HG02943 (cell line): ENCODE data around the gene CMTM4.
A peak's percentile ranks its signal among the peaks of the same experiment; 100 is the strongest.
"Not testable (repeated sequence)": the region's sequence is repeated elsewhere in the genome, so short reads cannot be mapped to it uniquely, and the experiment has no call there.

Experiments used
- ATAC-seq: cut with Tn5 transposase; IDR thresholded peaks from one replicate; pipeline ENCODE4 v1.9.1; 2021; ENCODE audit warnings: mild to moderate bottlenecking, low read depth, moderate library complexity; ENCODE audit not compliant: unreplicated experiment

The CMTM4 gene

DNA sequence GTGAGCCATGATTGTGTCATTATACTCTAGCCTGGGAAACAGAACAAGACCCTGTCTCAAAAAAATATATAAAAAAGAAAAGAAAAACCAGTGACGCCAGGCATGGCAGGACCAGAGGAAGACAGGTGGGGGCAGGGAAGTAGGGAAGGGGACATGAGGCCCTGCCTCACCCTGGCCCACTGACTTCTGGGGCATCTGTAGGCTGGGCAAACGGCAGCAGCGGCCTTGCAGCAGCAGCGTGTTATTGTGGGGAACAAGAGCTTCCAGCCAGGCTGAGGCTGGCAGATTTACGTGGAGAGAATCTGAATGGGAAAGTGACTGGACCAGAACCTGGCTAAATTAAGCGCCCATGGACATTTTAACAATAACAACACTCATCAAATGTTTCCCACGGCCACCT, 19.4 kb downstream of the CMTM4 start:
- no peak for ATAC-seq

DNA sequence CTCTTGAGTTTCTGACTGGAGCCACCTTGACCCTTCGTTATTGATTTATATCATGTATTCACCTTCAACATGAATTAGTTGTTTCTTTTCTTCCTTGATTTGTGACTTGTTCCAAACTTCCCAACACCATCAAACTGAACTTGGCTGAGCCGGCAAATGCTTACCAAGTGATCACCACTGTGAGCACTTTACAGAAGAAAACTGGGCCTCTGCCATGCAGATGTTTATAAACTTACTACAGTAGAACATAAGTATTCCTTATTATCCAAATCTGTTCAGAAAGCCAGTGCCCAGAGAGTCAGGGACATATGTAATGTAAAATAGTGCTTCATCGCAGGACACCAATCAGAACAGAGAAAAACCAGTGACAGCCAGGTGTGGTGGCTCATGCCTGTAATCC, 19.9 kb downstream of the CMTM4 start:
- no peak for ATAC-seq

DNA sequence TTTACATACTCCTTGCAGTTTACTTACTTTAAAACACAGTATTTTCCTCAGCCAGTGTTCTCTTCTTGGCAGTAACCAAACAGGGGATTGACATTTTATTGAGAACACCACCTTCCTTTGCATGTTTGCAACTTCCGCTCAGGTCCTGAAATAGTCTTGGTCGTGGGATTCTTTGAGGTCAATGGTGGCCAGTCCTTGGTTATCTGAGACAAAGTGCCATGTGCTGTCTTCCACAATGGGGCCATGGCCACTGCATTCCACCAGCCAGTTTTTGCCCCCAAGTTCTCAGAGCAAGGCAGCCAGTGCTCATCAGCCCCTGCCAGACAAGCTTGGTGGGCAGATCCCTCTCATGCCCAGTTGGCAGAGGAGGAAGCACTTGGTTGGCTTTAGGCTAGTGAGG, 22.9 kb downstream of the CMTM4 start:
- ATAC-seq: no peak

DNA sequence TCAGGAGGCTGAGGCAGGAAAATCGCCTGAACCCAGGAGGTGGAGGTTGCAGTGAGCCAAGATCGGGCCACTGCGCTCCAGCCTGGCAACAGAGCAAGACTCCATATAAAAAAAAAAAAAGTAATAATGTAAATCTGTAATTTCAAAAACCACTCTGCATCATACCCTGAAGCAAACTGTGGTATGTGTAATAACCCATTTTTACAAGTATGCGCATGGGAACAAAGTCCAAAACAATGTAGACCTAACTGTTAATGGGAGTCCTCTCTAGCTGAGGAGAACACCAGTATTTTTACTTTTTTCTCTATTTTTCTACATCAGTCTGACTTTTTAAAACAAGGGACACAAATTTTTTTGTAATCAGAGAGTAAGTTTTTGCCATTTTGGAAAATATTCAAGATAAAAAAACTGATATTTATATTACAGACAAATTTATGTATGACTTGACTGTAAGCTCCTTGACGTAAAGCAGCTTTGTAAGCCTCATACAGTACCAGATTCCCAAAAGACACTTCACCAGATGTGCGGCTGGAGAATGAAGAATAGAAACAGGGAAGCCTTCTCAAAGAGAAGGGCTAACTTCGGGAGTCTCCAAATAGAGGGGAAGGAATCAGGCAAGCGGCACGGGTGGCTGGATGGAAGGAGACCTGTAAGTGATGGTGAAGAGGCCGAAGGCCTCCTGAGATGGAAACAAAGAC, 25.7 kb downstream of the CMTM4 start:
- ATAC-seq: no peak

DNA sequence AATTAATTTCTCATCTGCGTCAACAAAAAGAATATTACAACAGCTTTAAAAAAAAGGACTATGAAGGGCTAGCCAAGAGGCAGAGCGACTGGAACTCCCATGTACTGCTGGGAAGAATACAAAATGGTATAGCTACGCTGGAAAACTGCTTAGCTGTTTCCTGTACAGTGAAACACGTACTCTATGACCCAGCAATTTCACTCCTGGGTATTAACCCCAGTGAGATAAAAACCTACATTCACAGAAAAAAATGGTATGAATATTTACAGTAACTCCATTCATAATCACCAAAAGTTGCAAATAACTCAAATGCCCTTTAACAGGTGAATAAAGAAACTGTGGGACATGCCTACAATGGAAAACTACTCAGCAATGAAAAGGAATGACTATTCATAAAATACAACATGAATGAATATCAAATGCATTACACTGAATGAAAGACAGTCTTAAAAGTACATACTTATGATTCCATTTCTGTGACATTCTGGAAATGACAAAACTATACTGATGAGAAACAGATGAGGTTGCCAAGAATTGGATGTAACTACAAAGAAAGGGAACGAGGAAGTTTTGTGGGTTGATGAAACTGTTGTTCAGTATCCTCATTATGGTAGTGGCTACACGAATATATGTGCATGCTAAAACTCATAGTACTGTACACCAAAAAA, 27.6 kb downstream of the CMTM4 start:
- no peak for ATAC-seq

DNA sequence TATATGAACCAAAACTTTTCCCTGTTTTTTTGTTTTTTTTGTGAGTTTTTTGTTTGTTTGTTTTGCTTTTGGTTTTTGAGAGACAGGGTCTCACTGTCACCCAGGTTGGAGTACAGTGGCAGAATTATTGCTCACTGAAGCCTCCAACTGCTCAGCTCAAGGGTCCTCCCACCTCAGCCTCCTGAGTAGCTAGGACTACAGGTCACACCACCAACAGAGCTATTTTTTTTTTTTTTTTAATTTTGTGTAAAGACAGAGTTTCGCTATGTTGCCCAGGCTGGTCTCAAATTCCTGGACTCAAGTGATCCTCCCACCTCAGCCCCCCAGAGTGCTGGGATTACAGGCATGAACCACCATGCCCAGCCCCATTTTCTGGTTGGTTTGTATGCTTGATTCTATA, 28.6 kb downstream of the CMTM4 start:
- ATAC-seq: no peak

DNA sequence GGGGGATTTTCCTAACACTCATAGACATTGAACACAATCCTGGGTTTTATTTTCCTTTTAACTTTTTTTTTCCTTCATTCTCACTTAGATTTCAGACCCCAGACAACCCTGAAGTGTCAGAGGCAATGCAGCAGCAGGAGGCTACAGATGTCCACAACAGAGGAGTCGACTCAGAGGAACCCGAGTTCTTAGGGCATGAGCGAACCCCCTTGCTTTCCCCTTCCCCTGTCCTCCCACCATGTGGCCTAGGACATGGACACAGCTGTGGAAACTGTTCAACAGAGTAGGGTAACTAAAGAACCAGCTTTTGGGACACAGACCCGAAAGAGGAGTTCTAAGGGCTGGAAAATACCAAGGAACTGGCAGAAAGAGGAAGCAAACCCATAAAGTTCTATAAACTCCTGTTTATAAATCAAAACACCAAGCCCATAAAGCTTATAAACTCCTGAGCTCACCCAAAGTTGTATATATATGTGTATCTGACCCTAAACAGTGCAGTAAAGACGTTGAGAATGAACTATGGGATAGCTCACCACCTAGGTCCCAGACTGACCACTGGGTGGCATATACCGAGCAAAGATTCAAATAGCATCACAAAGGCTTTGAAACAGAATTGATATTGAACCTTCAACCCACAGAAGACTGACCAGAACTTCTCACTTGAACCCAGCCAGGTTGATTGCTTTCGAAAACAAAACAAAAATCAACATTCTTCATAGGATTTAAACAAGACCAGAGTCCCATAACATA, 33.9 kb downstream of the CMTM4 start:
- ATAC-seq: no peak

DNA sequence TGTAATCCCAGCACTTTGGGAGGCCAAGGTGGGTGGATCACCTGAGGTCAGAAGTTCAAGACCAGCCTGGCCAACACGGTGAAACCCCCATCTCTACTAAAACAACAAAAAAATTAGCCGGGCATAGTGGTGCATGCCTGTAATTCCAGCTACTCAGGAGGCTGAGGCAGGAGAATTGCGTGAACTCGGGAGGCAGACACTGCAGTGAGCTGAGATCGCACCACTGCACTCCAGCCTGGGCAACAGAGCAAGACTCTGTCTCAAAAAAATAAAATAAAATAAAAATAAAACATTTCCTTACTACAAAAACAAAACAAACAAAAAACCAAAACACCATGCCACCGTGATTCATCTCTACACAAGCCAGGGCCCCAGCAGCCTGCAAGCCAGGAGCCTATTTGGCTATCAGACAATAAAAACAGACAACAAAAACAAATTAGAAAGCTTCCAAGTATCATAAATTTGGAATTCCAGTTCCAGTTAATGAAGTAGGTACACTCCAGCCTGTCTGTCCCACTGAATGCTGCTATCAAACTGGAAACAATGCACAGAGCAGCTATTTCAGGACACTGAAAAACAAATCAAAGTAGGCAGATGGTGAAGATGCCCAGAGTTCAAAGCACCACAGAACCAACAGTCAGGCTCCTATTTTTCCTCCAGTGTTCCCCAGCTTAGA, 34.7 kb downstream of the CMTM4 start:
- ATAC-seq: not testable (repeated sequence)

DNA sequence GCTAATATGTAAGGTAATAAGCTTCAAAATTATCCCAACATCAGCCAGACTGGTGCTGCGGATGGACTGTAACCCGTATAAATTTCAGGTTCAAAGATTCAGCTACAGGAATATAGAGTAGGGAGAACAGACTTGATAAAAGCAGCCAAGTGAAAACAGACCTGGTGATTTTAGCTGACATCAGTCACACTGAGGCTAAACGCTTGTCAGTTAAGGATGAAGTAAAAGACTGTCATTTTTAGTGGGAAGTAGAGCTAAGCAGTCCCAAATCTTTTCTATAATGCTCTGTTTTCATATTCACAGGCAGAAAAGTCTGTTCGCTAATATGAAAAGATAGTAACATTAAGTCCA, 35.4 kb downstream of the CMTM4 start:
- no peak for ATAC-seq

DNA sequence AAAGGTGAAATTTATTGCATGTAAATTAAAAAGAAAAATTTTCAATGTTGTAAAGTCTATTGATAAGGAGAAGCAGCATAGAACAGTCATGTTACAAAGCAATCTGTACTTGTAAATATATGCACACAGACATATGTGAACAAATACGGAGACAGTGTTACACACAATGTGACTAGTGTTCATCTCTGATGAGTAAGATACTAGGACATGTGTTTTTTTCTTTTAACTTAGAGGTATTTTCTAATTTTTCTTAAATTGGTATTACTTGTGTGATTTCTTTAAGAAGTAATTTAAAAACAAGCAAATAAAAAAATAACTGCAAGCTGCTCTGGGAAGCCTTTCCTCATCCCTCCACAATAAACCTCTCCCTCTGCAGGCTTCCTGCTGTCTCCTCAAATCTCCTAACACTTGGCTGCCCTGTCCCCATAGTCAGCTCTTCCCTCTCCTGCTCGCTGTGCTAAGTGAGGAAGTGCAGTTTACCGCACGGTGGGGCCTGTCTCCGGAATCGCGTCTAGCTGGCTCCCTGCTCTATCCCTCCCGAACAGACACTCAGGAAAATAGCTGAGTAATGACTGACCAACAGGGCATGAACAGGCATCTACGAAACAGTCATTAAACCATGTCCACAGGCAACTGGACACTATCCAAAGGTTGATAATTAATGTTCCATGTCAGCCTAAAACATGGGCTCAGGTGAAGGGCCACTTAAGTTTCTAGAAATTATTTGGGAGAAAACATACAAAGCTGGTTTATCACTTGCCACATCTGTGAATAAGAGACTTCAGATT, 35.9 kb downstream of the CMTM4 start:
- no peak for ATAC-seq

DNA sequence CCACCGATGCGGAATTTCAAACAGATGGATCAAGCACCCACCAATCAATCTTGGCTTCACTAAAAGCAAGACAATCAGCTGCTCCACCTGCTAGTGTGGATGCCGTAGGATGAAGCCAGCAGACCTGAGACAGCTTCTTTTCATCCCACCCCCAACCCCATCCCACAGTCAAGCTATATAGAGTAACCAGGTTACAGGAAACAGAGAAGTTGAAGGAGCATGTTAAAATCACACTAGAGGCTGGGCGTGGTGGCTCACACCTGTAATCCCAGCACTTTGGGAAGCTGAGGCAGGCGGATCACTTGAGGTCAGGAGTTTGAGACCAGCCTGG, 37.7 kb downstream of the CMTM4 start:
- no peak for ATAC-seq

DNA sequence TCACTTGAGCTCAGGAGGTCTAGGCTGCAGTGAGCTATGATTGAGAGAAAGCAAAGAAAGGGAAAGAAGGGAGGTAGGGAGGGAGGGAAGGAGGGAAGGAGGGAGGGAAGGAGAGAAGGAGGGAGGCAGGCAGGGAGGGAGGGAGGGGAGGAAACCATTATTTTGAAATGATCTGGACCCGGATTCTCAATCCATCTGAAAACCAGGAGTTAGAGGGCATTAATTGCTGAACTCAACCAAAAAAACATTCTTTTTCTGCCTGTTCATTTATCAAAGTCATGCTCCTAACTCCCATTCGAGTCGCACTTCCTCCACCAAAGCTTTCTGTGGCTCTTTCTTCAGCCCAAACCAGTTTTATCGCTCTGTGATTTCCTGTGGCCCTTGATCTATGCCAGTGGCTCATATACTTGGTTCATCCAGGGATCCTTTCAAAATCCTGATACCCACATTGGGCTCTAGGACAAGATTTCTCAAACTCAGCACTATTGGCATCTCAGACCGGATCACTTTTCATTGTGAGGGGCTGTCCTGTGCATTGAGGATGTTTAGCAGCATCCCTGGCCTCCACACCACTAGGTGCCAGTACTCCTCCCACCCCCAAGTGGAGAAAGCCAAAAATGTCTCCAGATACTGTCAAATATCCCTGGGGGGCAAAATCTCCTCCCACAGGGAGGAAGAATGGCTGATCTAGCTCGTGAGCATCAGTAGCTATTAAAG, 38.2 kb downstream of the CMTM4 start:
- ATAC-seq: no peak

DNA sequence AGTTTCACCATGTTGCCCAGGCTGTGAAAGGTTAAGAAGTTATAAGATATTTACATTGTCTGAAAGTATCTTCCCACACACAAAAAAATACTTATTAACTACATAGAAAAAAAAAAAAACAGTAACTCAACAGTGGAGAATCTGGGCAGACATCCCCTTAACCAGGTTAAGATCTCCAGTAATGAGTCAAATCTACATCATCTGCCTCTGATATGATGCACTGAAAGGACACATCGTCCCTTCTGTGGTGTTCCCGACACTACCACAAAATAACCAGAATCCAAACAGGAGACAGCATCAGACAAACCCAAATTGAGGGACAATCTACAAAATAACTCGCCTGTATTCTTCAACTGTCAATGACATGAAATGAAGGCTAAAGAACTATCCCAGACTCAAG, 40.0 kb downstream of the CMTM4 start:
- ATAC-seq: no peak

DNA sequence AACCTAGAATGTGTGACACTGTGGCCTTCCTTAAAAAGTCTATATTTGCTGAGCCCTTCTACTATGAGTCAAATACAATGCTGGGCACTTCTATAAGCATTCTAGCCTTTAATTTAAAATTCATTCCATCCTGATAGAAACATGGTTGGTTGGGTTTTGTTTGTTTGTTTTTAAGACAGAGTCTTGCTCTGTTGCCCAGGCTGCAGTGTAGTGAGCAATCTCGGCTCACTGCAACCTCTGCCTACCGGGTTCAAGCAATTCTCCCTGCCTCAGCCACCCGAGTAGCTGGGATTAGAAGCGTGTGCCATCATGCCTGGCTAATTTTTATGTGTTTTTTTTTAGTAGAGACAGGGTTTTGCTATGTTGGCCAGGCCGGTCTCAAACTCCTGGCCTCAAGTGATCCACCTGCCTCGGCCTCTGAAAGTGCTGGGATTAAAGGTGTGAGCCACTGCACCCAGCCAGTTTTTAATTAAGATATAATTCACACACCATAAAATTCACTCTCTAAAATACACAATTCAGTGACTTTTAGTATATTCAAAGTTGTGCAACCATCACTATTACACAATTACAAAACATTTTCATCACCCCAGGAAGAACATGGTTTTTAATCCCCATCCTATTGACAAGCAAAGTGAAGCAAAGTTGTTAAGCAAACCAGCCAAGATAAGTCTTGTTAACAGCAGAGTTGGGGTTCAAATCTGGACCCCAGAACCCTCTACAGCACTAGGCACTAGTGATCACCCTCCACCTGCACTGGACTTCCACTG, 42.8 kb downstream of the CMTM4 start:
- ATAC-seq: no peak

DNA sequence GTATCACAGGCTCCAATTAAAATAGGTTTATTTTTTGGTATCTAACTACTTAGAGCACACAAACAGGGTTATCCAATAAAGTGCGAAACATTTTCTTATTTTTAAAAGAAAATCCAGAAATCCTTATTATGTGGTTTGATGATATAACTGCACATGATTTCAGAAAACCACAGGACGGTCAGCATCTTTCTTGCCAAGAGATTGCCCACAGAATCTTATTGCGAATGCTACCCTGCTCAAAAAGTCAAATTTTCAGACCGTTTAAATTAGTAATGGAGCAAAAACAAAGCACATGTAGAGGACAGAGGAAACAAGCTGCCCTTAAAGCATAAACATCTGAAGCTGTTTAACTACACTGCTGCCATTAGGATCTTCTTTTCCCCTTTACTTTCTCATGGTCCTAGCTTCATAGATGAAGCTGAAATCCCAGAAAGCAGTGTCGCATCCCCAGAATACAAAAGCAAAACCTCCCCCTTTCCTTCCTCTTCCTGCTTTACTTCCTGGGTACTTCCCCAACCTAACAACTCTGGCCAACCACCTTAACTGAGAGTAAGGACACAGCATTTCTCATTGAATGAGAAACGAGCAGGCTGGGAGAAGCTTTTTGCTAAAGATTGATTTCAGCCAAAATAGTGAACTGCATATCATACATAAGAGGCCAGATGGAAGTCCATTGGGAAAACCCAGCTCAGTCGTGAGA, 43.7 kb downstream of the CMTM4 start:
- no peak for ATAC-seq

DNA sequence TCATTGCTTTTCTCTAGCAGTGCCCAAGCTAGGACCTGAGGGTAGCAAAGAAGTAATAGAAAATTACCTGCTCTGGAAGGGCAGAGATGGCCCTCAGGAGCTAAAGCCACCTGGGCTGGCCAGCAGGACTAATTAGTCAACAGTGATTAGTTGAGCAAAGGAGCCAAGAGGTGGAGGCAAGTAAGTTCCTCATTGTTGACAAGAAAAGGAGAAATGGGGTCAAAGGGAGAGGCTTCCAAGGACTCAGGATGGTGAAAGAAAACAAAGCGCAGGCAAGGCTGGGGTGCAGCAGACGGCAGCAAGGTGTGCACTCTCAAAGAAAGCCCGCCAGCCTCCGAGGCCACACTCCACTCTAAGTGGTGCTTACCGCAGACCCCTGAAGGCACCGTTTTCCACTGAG, 44.6 kb downstream of the CMTM4 start:
- ATAC-seq: no peak

DNA sequence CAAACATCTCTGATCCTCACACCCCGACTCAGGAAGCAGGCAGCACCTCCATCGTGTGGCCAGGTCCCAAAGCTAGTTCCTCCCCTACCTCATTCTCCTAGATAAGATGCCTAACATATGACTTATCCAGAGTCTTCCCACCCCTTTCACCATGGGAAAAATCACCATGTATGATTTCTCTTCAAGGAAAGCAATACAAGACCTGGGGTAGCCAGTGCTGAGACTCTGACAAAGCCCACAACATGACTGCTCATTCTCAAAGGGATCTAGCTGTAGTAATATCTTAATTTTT, 45.1 kb downstream of the CMTM4 start:
- ATAC-seq: no peak

DNA sequence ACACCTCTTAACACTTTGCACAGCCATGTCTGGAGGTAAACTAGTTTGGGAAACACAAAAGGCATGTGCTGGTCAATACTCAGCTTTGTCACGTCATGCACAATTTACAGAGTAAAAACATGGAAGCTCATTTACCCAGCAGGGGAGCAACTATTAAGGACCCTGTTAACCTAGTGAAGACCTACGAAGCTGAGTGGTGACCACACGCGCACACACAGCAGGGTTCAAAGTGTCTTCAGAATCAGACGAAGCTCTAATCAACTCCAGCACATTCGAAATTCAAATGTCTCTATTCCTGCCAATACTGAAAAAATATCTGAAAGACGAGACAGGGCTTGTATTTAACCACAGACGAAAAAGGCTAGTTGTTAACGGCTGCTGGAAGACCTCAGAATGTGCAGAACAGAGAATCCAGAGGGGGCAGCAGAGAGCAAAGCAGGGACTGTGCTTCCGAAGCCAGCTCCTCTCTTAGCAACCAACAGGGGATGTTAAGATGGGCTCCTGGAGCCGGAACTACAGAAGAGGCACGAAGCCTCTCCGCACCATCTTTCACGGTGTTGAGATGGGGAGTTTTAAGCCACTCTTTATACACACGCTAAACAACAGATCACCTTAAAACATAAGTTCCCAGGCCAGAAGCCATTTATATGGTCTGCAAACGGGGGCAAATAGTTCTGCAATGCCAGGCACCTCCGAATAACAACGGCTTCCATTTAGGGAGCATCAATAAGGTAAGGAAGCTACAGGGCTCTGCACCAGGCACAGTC, 45.7 kb downstream of the CMTM4 start:
- peak; percentile 77 for ATAC-seq
